ENCODE data around the gene ELMOD1. TPM values are rescaled to one million over a fixed set of nuclear protein-coding genes. Genes with fewer than 3 reads are reported as not detected.
"Not testable (repeated sequence)": the region's sequence is repeated elsewhere in the genome, so short reads cannot be mapped to it uniquely, and the experiment has no call there.

The ELMOD1 gene
- total and polyA plus RNA-seq, 9 donors: 0.17 to 0.69 (median 0.24) TPM; not detected in 3

DNA sequence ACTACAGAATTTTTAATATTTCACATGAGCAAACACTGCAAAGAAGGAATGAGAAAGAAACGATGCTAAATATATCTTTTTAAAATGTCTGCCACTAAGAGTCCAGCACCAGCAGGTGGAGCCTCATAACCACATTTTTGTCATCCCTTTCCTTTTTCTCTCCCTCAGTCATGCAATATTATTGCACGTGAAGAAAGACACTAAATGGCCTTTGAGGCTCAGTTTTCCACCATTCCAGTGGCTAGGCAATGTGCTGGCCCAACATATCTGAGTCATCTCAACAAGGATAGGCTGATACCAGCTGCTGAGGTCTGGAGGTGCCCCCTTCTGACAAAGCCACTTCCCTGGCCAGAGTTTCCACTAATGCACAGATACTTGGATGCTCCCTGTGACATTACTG, 27.2 kb upstream of the ELMOD1 start:
- WGBS, 3 donors: 0 to 1% (median 0%) methylated on average over 2 of the region's 2 CpGs
- no peak for TF ChIP-seq POLR2A (IDR thresholded peaks at IDR 0.05)
- TF ChIP-seq, protein P1, sequence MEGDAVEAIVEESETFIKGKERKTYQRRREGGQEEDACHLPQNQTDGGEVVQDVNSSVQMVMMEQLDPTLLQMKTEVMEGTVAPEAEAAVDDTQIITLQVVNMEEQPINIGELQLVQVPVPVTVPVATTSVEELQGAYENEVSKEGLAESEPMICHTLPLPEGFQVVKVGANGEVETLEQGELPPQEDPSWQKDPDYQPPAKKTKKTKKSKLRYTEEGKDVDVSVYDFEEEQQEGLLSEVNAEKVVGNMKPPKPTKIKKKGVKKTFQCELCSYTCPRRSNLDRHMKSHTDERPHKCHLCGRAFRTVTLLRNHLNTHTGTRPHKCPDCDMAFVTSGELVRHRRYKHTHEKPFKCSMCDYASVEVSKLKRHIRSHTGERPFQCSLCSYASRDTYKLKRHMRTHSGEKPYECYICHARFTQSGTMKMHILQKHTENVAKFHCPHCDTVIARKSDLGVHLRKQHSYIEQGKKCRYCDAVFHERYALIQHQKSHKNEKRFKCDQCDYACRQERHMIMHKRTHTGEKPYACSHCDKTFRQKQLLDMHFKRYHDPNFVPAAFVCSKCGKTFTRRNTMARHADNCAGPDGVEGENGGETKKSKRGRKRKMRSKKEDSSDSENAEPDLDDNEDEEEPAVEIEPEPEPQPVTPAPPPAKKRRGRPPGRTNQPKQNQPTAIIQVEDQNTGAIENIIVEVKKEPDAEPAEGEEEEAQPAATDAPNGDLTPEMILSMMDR (IDR thresholded peaks at IDR 0.05): peak in 2 of 3 donors; percentile 37 to 51
- H3K4me1 ChIP-seq (ENCODE audit: insufficient read depth): peaks cover 4% of the 10 kb centered on the region
- DNase-seq: peak in 3 of 5 donors; percentile 21 to 35 (median 25)
- no peak overlapping the region for H3K4me3 ChIP-seq
- intact Hi-C loops (cut with DNase I): no loop called here
- no peak overlapping the region for H3K27ac ChIP-seq
- H3K9me3 ChIP-seq: no peaks in the 10 kb centered on the region
- H3K27me3 ChIP-seq: no peaks in the 10 kb centered on the region
- no peaks in the 10 kb centered on the region for H3K36me3 ChIP-seq

DNA sequence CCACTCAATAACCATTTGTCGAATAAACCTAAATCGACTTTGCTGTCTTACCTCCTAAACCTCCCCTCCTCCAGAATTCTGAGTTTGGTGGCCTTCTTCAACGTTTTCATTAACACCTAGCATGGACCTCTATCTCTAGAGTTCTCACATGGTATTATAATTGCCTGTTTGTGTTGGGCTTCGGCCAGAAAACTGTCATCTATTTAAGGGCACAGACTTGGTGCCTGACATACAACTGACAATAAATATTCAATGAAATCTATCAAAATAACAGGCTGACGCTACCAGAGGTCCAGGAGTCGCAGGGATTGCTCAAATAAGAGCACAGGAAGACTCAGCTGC, 26.1 kb upstream of the ELMOD1 start:
- Histone ChIP-seq H3K27ac (peak overlapping the region in 1 of 2 donors; percentile 8), H3K9me3 (no peaks in the 10 kb centered on the region), H3K36me3 (no peaks in the 10 kb centered on the region), H3K27me3 (no peaks in the 10 kb centered on the region), H3K4me3 (peak overlapping the region; percentile 72), H3K4me1 (ENCODE audit: insufficient read depth) (peaks cover 4% of the 10 kb centered on the region)
- no peak for DNase-seq
- TF ChIP-seq EP300 (IDR thresholded peaks at IDR 0.05) (no peak), POLR2A (IDR thresholded peaks at IDR 0.05) (no peak)
- TF ChIP-seq, protein P1 (IDR thresholded peaks at IDR 0.05): no peak
- 6 to 9% (median 9%) methylated on average over 6 of the region's 6 CpGs for WGBS, 3 donors
- intact Hi-C loops (cut with DNase I): no loop called here

DNA sequence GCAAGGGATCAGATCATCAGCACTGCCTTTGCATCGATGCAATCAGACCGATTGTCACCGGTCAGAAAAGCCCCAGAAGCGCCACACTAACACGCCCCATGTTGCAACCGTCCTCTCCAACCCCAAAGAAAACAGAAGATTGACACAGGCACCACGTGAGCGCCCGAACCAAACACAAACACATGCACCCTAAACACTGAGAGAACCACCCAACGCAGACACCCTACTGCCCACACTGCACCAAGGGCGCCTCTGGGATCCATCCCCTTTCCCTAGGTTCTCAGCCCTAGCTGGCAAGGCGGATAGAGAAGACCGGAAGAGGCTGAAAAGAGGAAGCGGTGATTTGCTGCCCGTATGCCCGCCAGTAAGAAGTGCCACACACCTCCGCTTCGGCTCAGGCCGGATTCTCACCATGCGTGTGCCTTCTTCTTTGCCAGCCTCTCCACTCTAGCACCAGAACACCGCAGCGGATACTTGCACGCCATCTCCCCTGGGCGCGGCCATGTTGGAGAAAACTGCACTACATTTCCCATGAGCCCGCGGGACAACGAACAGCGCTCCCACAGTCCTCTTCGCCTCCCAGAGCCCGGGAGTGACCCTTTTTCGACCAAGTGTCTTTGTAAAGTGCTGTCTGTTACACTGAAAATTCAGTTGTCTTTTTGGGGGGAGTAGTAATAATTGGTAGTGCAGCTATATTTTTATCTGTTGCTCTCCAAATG, 25.6 kb upstream of the ELMOD1 start, which contains the start of gene ALKBH8:
Gene ALKBH8 (minus strand): TSS at position 517 of the 719 bp plus-strand sequence. CDS start 4,842 bp downstream, outside the sequence.
- intact Hi-C loops (cut with DNase I): no loop called here
- H3K4me3 ChIP-seq: peak within 1 kb of the TSS; percentile 72
- WGBS, 3 donors: 0% methylated on average over 32 of the region's 32 CpGs
- H3K27ac ChIP-seq: peak within 1 kb of the TSS in 1 of 2 donors; percentile 8
- peaks cover 4% of the 10 kb centered on the region for H3K4me1 ChIP-seq (ENCODE audit: insufficient read depth)
- peak; percentile 52 to 74 (median 69) for DNase-seq
- TF ChIP-seq EP300 (IDR thresholded peaks at IDR 0.05): no peak
- TF ChIP-seq POLR2A (IDR thresholded peaks at IDR 0.05): no peak
- TF ChIP-seq, protein P1 (IDR thresholded peaks at IDR 0.05): no peak
- no peaks in the 10 kb centered on the region for H3K27me3 ChIP-seq
- no peaks in the 10 kb centered on the region for H3K36me3 ChIP-seq
- H3K9me3 ChIP-seq: no peaks in the 10 kb centered on the region

DNA sequence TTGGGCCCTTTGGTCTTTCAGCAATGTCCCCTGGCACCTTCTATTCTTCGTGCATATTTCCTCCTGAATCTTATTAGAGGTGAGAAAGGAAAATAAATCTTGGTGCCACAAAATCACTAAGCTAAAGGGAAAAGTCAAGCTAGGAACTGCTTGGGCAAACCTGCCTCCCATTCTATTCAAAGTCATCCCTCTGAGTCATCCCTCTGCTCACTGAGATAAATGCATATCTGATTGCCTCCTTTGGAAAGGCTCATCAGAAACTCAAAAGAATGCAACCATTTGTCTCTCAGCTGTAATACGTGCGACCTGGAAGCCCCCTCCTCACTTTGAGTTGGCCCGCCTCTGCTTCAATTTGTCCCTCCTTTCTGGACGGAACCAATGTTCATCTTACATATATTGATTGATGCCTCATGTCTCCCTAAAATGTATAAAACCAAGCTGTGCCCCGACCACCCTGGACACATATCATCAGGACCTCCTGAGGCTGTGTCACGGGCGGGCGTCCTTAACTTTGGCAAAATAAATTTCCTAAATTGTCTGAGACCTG, 24.9 kb upstream of the ELMOD1 start:
- Histone ChIP-seq H3K27ac (peak overlapping the region in 1 of 2 donors; percentile 8), H3K4me3 (peak overlapping the region; percentile 72)
- H3K9me3 ChIP-seq; intact Hi-C loops (cut with DNase I); H3K4me1 ChIP-seq (ENCODE audit: insufficient read depth); DNase-seq; H3K36me3 ChIP-seq; H3K27me3 ChIP-seq: not testable (repeated sequence)
- WGBS, 3 donors: 60 to 61% (median 61%) methylated on average over 9 of the region's 9 CpGs

DNA sequence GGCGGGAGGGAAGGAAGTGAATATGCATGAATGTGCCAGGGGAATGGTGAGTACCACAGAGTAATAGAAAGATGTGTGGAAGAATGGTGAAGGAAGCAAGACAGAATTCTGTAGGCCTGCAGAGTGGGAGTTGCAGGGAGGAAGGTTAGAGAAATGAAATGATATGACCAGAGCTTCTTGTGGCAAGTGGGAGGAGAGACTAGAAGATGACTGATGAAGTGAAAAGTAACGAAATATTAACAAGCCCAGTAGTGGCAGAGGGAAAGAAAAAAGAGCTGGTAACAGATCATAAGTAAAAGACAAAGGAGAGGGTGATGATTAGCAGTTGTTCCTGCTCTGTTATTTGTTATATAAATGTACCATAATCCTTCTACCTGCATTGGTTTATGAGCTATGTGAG, 24.4 kb upstream of the ELMOD1 start:
- no peaks in the 10 kb centered on the region for H3K36me3 ChIP-seq
- no peaks in the 10 kb centered on the region for H3K9me3 ChIP-seq
- no peak overlapping the region for H3K4me3 ChIP-seq
- H3K27me3 ChIP-seq: no peaks in the 10 kb centered on the region
- 88 to 91% (median 90%) methylated on average over 2 of the region's 2 CpGs for WGBS, 3 donors
- intact Hi-C loops (cut with DNase I): no loop called here
- no peak for DNase-seq
- TF ChIP-seq, protein P1 (IDR thresholded peaks at IDR 0.05): no peak
- TF ChIP-seq POLR2A (IDR thresholded peaks at IDR 0.05) (no peak), EP300 (IDR thresholded peaks at IDR 0.05) (no peak)
- H3K4me1 ChIP-seq (ENCODE audit: insufficient read depth): peaks cover 4% of the 10 kb centered on the region
- no peak overlapping the region for H3K27ac ChIP-seq

All from ovary (tissue), 9 donors.